ENCODE results near the gene YIPF5. TPM values are rescaled to one million over a fixed set of nuclear protein-coding genes. Genes with fewer than 3 reads are reported as not detected.

The YIPF5 gene
- total RNA-seq (2014; rRNA removed; shearing (Covaris generic)): 174 and 201 TPM in 2 replicates
- 235 and 236 TPM in 2 replicates for polyA plus RNA-seq (2016; fragmentation: Nextera tagmentation; extraction: Ambion mirVana)

- H3K36me3 ChIP-seq (ENCODE audit: low read depth): peaks cover 37% of the 10 kb centered on the region
- in situ Hi-C loops (cut with MboI): no loop called here
- H3K4me2 ChIP-seq (ENCODE audit: unreplicated experiment): peak within 1 kb of the TSS; percentile 99
- 0 out of 2 replicates have a peak, but pooled peaks cover 6% of the 10 kb centered on the region for H4K20me1 ChIP-seq (ENCODE audit: insufficient read depth)
- TF ChIP-seq EZH2 (IDR thresholded peaks at IDR 0.05; ENCODE audit: insufficient read depth, poor library complexity, severe bottlenecking): no peak
- no peak for TF ChIP-seq EZH2phosphoT487 (IDR thresholded peaks at IDR 0.05; ENCODE audit: insufficient read depth, low read depth)
- peak within 1 kb of the TSS; percentile 98 for H3K9ac ChIP-seq
- peaks cover 38% of the 10 kb centered on the region for H3F3A ChIP-seq (ENCODE audit: insufficient read depth)
- no peaks in the 10 kb centered on the region for H3K9me2 ChIP-seq (ENCODE audit: insufficient read depth)
- peak within 1 kb of the TSS; percentile 93 for H3K27ac ChIP-seq
- 0 to 1% methylated on average over 38 to 39 of the region's 39 CpGs for WGBS, 2 experiments (ENCODE audit: low coverage in 1 of 2, low lambda C conversion rate in 2 of 2, missing lambda C conversion rate in 2 of 2)
- H2AFZ ChIP-seq: peak within 1 kb of the TSS; percentile 88
- H3K27me3 ChIP-seq (replicated peaks; ENCODE audit: insufficient read depth): no peaks in the 10 kb centered on the region
- H3K9me3 ChIP-seq (ENCODE audit: low read depth): no peaks in the 10 kb centered on the region
- H3K4me1 ChIP-seq (ENCODE audit: insufficient read depth): peaks cover 37% of the 10 kb centered on the region
- peak; percentile 99 for DNase-seq
- H3K4me3 ChIP-seq: peak within 1 kb of the TSS; percentile 97
- H3K79me2 ChIP-seq (ENCODE audit: insufficient read depth): peaks cover 50% of the 10 kb centered on the region
Measured at GRCh38 chr5:144170276-144171024, at the start of gene YIPF5, which contains the start of gene KCTD16. TSS of gene YIPF5 (minus strand) at chr5:144170659. CDS start at chr5:144169955, 704 bp downstream. TSS of gene KCTD16 (plus strand) at chr5:144170873.

- no peak overlapping the region for H3K4me2 ChIP-seq (ENCODE audit: unreplicated experiment)
- no peaks in the 10 kb centered on the region for H3K9me3 ChIP-seq (ENCODE audit: low read depth)
- WGBS, 2 experiments (ENCODE audit: low coverage in 1 of 2, low lambda C conversion rate in 2 of 2, missing lambda C conversion rate in 2 of 2): 57 to 62% methylated on average over 3 of the region's 3 CpGs
- H3F3A ChIP-seq (ENCODE audit: insufficient read depth): no peaks in the 10 kb centered on the region
- no peak overlapping the region for H2AFZ ChIP-seq
- H3K79me2 ChIP-seq (ENCODE audit: insufficient read depth): no peaks in the 10 kb centered on the region
- no peaks in the 10 kb centered on the region for H3K4me1 ChIP-seq (ENCODE audit: insufficient read depth)
- H3K36me3 ChIP-seq (ENCODE audit: low read depth): no peaks in the 10 kb centered on the region
- DNase-seq: no peak
- H3K9ac ChIP-seq: no peak overlapping the region
- in situ Hi-C loops (cut with MboI): loop anchor here (25.0 kb wide), 3 partner anchors 1492 to 1842 kb away; no protein-coding TSS in a partner anchor
- no peaks in the 10 kb centered on the region for H4K20me1 ChIP-seq (ENCODE audit: insufficient read depth)
- TF ChIP-seq EZH2 (IDR thresholded peaks at IDR 0.05; ENCODE audit: insufficient read depth, poor library complexity, severe bottlenecking): no peak
- no peak for TF ChIP-seq EZH2phosphoT487 (IDR thresholded peaks at IDR 0.05; ENCODE audit: insufficient read depth, low read depth)
- no peak overlapping the region for H3K4me3 ChIP-seq
- no peaks in the 10 kb centered on the region for H3K27me3 ChIP-seq (replicated peaks; ENCODE audit: insufficient read depth)
- no peaks in the 10 kb centered on the region for H3K9me2 ChIP-seq (ENCODE audit: insufficient read depth)
- H3K27ac ChIP-seq: no peak overlapping the region
Measured at GRCh38 chr5:144219869-144220268, 49.4 kb upstream of the YIPF5 start.

- Histone ChIP-seq H3K9me2 (ENCODE audit: insufficient read depth) (no peaks in the 10 kb centered on the region), H3F3A (ENCODE audit: insufficient read depth) (no peaks in the 10 kb centered on the region), H4K20me1 (ENCODE audit: insufficient read depth) (no peaks in the 10 kb centered on the region), H3K79me2 (ENCODE audit: insufficient read depth) (no peaks in the 10 kb centered on the region), H2AFZ (no peak overlapping the region), H3K9me3 (ENCODE audit: low read depth) (no peaks in the 10 kb centered on the region), H3K4me2 (ENCODE audit: unreplicated experiment) (no peak overlapping the region), H3K4me1 (ENCODE audit: insufficient read depth) (peaks cover 6% of the 10 kb centered on the region), H3K4me3 (no peak overlapping the region), H3K27me3 (replicated peaks; ENCODE audit: insufficient read depth) (peaks cover 21% of the 10 kb centered on the region; the same call in 1 of the 2 replicates), H3K36me3 (ENCODE audit: low read depth) (no peaks in the 10 kb centered on the region), H3K27ac (no peak overlapping the region), H3K9ac (no peak overlapping the region)
- DNase-seq: no peak
- in situ Hi-C loops (cut with MboI): loop anchor here (25.0 kb wide), 3 partner anchors 1502 to 1852 kb away; no protein-coding TSS in a partner anchor
- TF ChIP-seq EZH2phosphoT487 (IDR thresholded peaks at IDR 0.05; ENCODE audit: insufficient read depth, low read depth) (no peak), EZH2 (IDR thresholded peaks at IDR 0.05; ENCODE audit: insufficient read depth, poor library complexity, severe bottlenecking) (no peak)
- WGBS, 2 experiments (ENCODE audit: low coverage in 1 of 2, low lambda C conversion rate in 2 of 2, missing lambda C conversion rate in 2 of 2): 49 to 67% methylated on average over 1 of the region's 1 CpG
Measured at GRCh38 chr5:144210655-144211054, 40.2 kb upstream of the YIPF5 start.

GRCh38 chr5:144209361-144209760 is 38.9 kb upstream of the YIPF5 start:
- Histone ChIP-seq H4K20me1 (ENCODE audit: insufficient read depth) (no peaks in the 10 kb centered on the region), H3K36me3 (ENCODE audit: low read depth) (no peaks in the 10 kb centered on the region), H3K4me3 (no peak overlapping the region), H3K27me3 (replicated peaks; ENCODE audit: insufficient read depth) (peaks cover 21% of the 10 kb centered on the region; the same call in 1 of the 2 replicates), H2AFZ (no peak overlapping the region), H3K9me3 (ENCODE audit: low read depth) (no peaks in the 10 kb centered on the region), H3K4me2 (ENCODE audit: unreplicated experiment) (no peak overlapping the region), H3K79me2 (ENCODE audit: insufficient read depth) (no peaks in the 10 kb centered on the region), H3K9ac (no peak overlapping the region), H3F3A (ENCODE audit: insufficient read depth) (0 out of 2 replicates have a peak, but pooled peaks cover 2% of the 10 kb centered on the region), H3K4me1 (ENCODE audit: insufficient read depth) (peaks cover 9% of the 10 kb centered on the region), H3K27ac (no peak overlapping the region), H3K9me2 (ENCODE audit: insufficient read depth) (no peaks in the 10 kb centered on the region)
- TF ChIP-seq EZH2 (IDR thresholded peaks at IDR 0.05; ENCODE audit: insufficient read depth, poor library complexity, severe bottlenecking) (no peak), EZH2phosphoT487 (IDR thresholded peaks at IDR 0.05; ENCODE audit: insufficient read depth, low read depth) (no peak)
- in situ Hi-C loops (cut with MboI): loop anchor here (10.0 to 25.0 kb wide), 4 partner anchors 1135 to 1853 kb away; no protein-coding TSS in a partner anchor
- DNase-seq: no peak
- WGBS, 2 experiments (ENCODE audit: low coverage in 1 of 2, low lambda C conversion rate in 2 of 2, missing lambda C conversion rate in 2 of 2): 54 to 68% methylated on average over 4 of the region's 4 CpGs

Measured in GM23248 (cell line).